Stimulated activated naive CD8-positive, alpha-beta T cell treated with anti-CD3 and anti-CD28 coated beads, Interleukin-15, Interleukin-2, amounts not matched to agents 100 ng/mL and 50 ng/mL, for 24 hours (primary cell): ENCODE measurements around the gene SYTL4.
"Not testable (repeated sequence)": the region's sequence is repeated elsewhere in the genome, so short reads cannot be mapped to it uniquely, and the experiment has no call there.

Experiments used
- H3K27ac Mint-ChIP-seq: one replicate; pipeline ENCODE4 v1.8.0; 2021; ENCODE audit warnings: mild to moderate bottlenecking, mixed read lengths
- H3K27me3 Mint-ChIP-seq: one replicate; pipeline ENCODE4 v1.8.0; 2021; ENCODE audit warnings: mixed read lengths
- H3K36me3 Mint-ChIP-seq: one replicate; pipeline ENCODE4 v1.8.0; 2021; ENCODE audit warnings: low read depth, mixed read lengths
- H3K4me1 Mint-ChIP-seq: one replicate; pipeline ENCODE4 v1.8.0; 2021; ENCODE audit warnings: low read depth, mixed read lengths
- H3K4me3 Mint-ChIP-seq: one replicate; pipeline ENCODE4 v1.8.0; 2021; ENCODE audit warnings: mild to moderate bottlenecking, mixed read lengths
- H3K9me3 Mint-ChIP-seq: one replicate; pipeline ENCODE4 v1.8.0; 2021; ENCODE audit warnings: mixed read lengths

The SYTL4 gene

DNA sequence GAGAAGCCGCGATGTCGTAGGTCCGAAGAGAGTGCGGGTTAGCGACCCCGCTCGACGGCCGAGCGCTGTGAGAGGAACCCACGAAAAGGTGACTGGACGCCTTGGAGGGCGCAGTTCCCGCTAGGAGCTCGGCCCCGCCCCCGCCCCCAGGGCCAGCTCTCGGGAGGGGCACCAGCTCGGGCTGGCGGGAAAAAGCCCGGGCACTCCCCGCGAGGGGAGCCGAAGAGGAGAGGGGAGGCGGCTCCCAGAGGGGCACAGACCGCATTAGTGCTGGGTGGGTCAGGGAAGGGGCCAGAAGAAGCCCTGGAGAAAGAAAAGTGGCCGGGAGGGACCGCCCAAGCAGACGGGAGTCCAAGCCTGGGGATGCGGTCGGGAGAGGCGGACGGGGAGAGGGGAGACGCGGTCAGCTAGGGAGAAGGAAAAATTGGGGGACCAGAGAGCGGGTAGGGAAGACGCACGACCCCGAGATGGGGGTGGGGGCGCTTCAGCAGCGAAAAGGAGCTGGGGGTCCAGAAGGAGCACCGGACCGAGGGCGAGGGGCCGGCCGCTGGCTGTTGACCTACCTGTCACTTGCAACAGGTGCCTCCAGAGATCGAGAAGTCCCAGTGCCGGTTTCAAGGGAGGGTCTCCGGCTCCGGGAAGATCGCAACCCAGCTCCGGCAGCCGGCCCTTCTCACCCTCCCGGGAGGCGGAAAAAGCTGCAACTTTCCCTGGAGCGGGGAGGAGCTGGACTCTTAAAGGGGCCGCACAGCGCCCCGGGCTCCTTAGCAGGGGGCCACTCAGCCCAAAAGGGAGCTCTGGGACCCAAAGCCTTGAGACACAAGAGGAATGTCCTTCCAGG lies at the start of gene SYTL4:
SYTL4 (minus strand) TSS at position 681 of the 841 bp plus-strand sequence. CDS start 30,084 bp downstream, outside the sequence.
- Mint-ChIP-seq H3K9me3 (no peaks in the 10 kb centered on the region), H3K4me1 (no peaks in the 10 kb centered on the region), H3K36me3 (no peaks in the 10 kb centered on the region), H3K27ac (no peak within 1 kb of the TSS), H3K4me3 (peak within 1 kb of the TSS; percentile 13), H3K27me3 (peaks cover 48% of the 10 kb centered on the region)

DNA sequence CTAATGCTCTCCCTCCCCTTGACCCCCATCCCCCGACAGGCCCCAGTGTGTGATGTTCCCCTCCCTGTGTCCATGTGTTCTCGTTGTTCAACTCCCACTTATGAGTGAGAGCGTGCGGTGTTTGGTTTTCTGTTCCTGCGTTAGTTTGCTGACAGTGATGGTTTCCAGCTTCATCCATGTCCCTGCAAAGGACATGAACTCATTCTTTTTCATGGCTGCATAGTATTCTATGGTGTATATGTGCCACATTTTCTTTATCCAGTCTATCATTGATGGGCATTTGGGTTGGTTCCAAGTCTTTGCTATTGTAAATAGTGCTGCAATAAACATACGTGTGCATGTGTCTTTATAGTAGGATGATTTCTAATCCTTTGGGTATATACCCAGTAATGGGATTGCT lies 37.5 kb upstream of the SYTL4 start:
- not testable (repeated sequence) for H3K36me3 Mint-ChIP-seq, H3K4me1 Mint-ChIP-seq, H3K27ac Mint-ChIP-seq, H3K4me3 Mint-ChIP-seq, H3K9me3 Mint-ChIP-seq
- H3K27me3 Mint-ChIP-seq, result peaks cover 30% of the 10 kb centered on the region

DNA sequence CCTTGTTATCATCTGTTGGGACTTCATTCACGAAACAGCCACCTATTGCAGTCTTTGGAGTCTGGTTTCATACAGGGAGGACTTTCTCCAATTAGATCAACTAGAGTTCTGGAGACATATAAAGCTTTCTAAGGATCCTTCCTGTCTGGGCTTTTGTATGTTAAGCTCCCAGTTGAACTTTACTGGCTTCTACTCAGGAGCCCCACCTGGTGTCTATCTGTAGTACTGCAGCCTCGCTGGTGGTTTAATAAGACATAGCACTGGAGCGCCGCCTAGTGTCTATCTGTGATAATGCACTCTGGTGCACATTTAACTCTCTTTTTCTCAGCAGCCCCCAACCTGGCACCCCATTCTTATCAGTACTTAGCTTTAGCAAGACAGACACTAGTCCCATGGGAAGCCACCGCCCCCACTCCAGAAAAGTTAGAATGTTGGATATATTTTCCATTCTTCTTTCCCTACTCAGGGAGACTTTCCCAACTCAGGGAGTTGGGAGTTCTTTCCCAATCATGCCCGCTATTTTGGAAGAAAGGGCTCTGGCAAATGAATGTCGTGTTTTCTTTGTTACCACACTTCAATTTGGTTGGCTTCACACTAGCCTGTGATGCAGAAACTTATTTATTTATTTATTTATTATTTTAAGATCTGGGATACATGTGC lies 36.9 kb upstream of the SYTL4 start:
- H3K27me3 Mint-ChIP-seq, result peaks cover 28% of the 10 kb centered on the region
- H3K9me3 Mint-ChIP-seq, result no peaks in the 10 kb centered on the region

DNA sequence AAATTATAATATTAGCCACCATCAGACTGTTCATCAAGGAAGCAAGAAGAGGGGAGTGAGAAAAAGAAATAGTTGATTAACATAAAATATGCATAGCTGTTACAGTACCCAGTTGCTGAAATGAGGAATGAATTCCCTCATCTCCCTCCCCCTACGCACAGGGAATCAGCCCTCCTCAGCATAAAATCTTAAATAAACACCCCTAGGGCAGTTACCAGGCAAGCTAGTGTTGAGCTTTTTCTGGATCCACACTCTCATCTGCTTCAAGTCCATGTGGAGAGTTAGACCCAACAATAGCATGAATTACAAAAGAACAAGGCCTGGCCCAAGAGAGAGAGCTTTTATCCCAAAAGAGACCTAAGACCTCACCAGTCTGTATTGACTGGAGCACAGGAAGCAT lies 19.0 kb upstream of the SYTL4 start:
- H3K9me3 Mint-ChIP-seq, result no peaks in the 10 kb centered on the region
- H3K27me3 Mint-ChIP-seq, result peaks cover 17% of the 10 kb centered on the region
- H3K27ac Mint-ChIP-seq, result no peak overlapping the region
- H3K4me3 Mint-ChIP-seq, result no peak overlapping the region
- H3K36me3 Mint-ChIP-seq, result no peaks in the 10 kb centered on the region
- H3K4me1 Mint-ChIP-seq, result no peaks in the 10 kb centered on the region

More for the DNA sequence above, 36.9 kb upstream of the SYTL4 start:
- no peaks in the 10 kb centered on the region for H3K4me1 Mint-ChIP-seq
- H3K36me3 Mint-ChIP-seq, result no peaks in the 10 kb centered on the region
- H3K4me3 Mint-ChIP-seq, result no peak overlapping the region
- H3K27ac Mint-ChIP-seq, result no peak overlapping the region

DNA sequence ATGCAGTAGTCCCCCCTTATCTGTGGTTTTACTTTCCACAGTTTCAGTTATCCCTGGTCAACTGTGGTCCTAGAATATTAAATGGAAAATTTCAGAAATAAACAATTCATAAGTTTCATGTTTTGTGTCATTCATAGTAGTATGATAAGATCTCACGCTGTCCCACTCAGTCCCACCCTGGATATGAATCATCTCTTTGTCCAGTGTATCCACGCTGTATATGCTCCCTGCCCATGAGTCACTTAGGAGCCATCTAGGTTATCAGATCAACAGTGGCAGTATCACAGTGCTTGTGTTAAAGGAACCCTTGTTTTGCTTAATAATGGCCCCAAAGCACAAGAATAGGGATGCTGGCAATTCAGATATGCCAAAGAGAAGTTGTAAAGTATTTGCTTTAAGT lies 16.2 kb upstream of the SYTL4 start:
- Mint-ChIP-seq H3K27me3 (peaks cover 22% of the 10 kb centered on the region), H3K4me3 (no peak overlapping the region), H3K4me1 (no peaks in the 10 kb centered on the region), H3K27ac (no peak overlapping the region), H3K36me3 (no peaks in the 10 kb centered on the region), H3K9me3 (no peaks in the 10 kb centered on the region)

DNA sequence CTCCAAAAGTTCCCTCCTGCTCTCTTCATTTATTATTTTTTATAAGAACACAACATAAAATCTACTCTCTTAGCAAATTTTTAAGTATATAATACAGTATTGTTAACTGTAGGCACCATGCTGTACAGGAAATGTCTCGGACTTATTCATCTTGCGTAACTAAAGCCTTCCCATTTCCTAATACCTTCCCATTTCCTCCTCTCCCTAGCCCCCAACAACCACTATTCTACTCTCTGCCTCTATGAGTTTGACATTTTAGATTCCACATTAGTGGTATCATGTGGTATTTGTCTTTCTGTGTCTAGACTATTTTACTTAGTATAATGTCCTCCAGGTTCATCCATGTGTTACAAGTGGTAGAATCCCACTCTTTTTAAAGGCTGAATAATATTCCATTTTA lies 15.8 kb upstream of the SYTL4 start:
- H3K36me3 Mint-ChIP-seq, result no peaks in the 10 kb centered on the region
- no peak overlapping the region for H3K4me3 Mint-ChIP-seq
- no peaks in the 10 kb centered on the region for H3K9me3 Mint-ChIP-seq
- no peaks in the 10 kb centered on the region for H3K4me1 Mint-ChIP-seq
- peaks cover 22% of the 10 kb centered on the region for H3K27me3 Mint-ChIP-seq
- no peak overlapping the region for H3K27ac Mint-ChIP-seq

DNA sequence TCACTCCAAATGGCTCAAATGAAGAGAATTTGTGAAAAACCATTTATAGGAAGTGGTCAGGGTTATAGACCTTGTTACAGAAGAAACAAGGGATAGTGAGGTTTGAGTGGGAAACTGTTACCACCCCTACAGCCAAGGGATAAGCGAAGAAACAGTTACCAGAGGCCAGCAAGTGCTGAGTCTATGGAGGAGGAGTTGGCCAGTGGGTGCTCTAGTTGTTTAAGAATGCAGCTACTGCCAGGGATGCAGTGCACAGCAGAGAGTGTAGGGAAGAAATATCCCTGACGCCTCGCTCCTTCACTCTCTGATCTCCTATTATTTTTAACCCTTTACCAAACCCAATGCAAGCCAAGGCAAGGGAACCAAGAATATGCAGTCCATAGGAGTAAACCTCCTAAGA lies 15.2 kb upstream of the SYTL4 start:
- Mint-ChIP-seq H3K9me3 (no peaks in the 10 kb centered on the region), H3K36me3 (no peaks in the 10 kb centered on the region), H3K27me3 (peaks cover 18% of the 10 kb centered on the region), H3K27ac (no peak overlapping the region), H3K4me3 (no peak overlapping the region), H3K4me1 (no peaks in the 10 kb centered on the region)

DNA sequence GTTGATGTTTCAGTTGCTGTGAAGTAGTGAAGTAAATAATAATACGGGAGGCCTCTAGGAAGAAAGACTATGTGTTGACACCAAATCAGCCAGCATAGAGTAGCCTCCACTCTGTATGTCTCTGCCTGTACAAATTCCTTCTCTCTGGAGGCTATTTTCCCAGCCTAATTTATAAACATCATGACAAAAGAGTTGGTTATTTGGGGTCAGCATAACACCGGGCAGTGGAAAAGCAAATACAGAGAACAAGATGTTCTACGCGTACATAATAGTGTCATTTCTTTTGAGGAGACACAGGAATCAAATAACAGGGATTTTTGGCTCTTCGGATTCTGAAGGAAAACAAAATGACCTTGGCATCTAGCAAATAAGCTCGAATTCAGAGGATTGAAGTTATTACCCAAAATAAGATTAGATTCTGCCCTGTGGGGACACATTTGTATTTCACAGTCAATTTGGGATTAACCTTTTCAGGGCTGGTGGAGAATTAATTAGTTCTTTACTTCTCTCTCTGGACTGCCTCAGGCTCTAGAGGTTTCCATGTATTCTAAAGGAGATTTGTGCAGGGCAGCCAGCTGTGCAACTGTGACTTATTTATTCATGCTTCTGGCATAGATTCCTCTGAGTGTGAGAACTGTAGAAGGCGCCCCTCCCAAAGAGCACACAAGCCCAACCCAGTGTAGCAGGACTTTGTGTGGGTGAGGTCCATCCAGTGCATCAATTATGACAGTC lies 14.1 kb upstream of the SYTL4 start:
- Mint-ChIP-seq H3K27me3 (peaks cover 18% of the 10 kb centered on the region), H3K27ac (no peak overlapping the region), H3K9me3 (no peaks in the 10 kb centered on the region), H3K4me1 (no peaks in the 10 kb centered on the region), H3K4me3 (no peak overlapping the region), H3K36me3 (no peaks in the 10 kb centered on the region)

DNA sequence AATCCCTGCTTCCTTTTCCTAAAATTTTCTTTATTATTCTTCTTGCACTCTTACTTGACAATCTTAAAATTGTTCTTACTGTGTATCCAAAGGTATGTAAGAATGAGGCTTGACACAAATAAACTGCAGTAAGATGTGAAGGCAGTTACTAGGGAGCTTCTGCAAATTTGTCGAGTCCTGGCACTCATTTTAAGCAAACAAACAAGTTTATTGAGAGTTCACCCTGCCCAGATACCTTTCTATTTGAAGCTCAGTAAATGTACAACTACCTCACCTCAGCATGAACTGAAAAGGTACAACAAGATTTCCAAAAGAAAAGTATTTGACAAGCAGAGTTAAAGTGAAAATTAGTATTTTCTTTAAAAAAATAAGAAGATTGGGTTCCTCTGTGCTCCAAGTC lies 13.3 kb upstream of the SYTL4 start:
- no peak overlapping the region for H3K4me3 Mint-ChIP-seq

DNA sequence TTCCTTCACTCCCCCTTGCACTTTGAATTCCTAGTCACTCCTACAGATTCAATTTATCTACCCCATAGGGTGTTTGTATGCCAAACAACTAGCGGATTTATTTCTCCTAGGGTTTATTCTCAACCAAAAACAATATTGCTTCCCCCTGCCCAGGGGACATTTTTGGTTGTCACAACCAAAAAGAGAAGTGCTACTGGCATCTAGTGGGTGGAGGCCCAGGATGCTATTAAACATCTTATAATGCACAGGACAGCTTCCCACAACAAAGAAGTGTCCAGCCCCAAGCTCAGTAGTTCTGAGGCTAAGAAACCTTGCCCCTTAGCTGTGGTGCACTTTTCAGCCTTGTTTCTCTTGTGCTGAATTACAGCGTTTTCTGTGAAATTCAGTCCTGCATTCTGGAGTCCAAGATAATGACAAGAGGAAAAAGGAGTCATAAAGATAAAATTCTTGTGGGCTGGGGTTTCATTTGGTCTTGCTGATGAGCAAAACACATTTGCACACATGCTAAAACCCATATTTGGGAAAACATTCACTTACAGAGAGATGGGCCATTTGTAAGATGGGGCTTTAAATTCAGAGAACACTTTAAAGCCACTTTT lies 11.2 kb upstream of the SYTL4 start:
- H3K27ac Mint-ChIP-seq, result no peak overlapping the region
- no peaks in the 10 kb centered on the region for H3K36me3 Mint-ChIP-seq
- H3K4me3 Mint-ChIP-seq, result no peak overlapping the region
- H3K9me3 Mint-ChIP-seq, result no peaks in the 10 kb centered on the region
- peaks cover 17% of the 10 kb centered on the region for H3K27me3 Mint-ChIP-seq
- no peaks in the 10 kb centered on the region for H3K4me1 Mint-ChIP-seq

More for the DNA sequence above, 13.3 kb upstream of the SYTL4 start:
- no peak overlapping the region for H3K27ac Mint-ChIP-seq
- H3K4me1 Mint-ChIP-seq, result no peaks in the 10 kb centered on the region
- peaks cover 14% of the 10 kb centered on the region for H3K27me3 Mint-ChIP-seq
- H3K9me3 Mint-ChIP-seq, result no peaks in the 10 kb centered on the region
- H3K36me3 Mint-ChIP-seq, result no peaks in the 10 kb centered on the region

DNA sequence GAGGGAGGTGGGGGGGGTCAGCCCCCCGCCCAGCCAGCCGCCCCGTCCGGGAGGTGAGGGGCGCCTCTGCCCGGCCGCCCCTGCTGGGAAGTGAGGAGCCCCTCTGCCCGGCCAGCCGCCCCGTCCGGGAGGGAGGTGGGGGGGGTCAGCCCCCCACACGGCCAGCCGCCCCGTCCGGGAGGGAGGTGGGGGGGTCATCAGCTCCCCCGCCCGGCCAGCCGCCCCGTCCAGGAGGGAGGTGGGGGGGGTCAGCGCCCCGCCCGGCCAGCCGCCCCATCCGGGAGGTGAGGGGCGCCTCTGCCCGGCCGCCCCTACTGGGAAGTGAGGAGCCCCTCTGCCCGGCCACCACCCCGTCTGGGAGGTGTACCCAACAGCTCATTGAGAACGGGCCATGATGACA lies 7.9 kb downstream of the SYTL4 start:
- not testable (repeated sequence) for H3K36me3 Mint-ChIP-seq, H3K9me3 Mint-ChIP-seq, H3K4me1 Mint-ChIP-seq, H3K27ac Mint-ChIP-seq, H3K4me3 Mint-ChIP-seq
- H3K27me3 Mint-ChIP-seq, result peaks cover 20% of the 10 kb centered on the region

DNA sequence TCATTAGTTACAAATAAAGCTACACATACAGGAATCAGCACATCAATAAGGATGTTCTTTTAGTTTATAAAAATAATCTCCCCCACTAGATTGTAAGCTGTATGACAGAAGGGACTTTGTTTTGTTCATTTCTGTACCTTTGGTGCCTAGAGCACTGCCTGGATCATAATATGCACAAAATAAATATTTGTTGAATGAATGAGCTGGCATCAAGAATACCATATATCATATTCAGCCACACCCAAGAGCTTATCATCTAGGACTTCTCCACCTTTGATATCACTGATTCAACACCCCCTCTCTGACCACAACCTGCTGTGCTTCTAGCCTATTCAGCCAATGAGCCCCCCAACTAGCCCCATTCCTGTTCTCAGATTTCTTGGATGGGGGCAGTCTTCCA lies 10.6 kb downstream of the SYTL4 start:
- no peak overlapping the region for H3K27ac Mint-ChIP-seq

DNA sequence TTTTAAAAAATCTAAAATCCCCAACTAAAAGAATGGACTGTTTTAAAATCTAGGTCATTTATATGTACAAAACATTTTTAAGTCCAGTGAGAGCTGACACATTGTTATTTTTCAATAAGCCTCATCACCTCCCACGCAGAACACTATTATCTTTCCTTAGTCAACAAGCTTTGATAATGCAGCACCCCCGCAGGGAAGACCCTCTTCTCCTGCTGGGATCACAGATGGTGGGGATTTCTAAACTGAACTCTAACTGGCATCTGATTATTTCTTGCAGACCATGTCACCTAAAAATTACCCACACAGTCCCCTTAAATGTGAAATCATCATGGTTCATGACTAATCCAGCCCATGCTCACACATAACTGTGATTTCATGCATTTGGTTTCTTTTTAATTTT lies 11.6 kb downstream of the SYTL4 start:
- Mint-ChIP-seq H3K4me3 (no peak overlapping the region), H3K36me3 (no peaks in the 10 kb centered on the region), H3K4me1 (no peaks in the 10 kb centered on the region), H3K9me3 (no peaks in the 10 kb centered on the region), H3K27me3 (peaks cover 8% of the 10 kb centered on the region), H3K27ac (no peak overlapping the region)

More for the DNA sequence above, 10.6 kb downstream of the SYTL4 start:
- no peaks in the 10 kb centered on the region for H3K9me3 Mint-ChIP-seq
- peaks cover 11% of the 10 kb centered on the region for H3K27me3 Mint-ChIP-seq
- H3K4me3 Mint-ChIP-seq, result no peak overlapping the region
- H3K36me3 Mint-ChIP-seq, result no peaks in the 10 kb centered on the region
- H3K4me1 Mint-ChIP-seq, result no peaks in the 10 kb centered on the region

DNA sequence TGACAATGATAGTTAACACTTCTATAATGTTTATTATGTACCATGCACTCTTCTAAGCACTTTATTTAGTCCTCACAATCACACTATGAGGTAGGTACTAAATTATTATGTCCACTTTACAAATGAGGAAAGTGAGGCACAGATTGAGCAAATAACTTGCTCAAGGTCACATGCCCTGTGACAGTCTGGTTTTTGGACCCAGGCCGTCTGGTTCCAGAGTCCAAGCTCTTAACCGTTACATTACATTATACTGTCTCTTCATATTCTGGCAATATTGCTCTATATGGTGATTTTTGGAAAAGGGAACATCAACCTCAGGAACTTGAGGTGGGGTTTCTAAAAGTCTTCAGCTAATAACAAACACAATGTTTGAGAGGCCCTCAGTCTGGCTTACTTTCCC lies 12.8 kb downstream of the SYTL4 start:
- H3K4me3 Mint-ChIP-seq, result no peak overlapping the region
- H3K9me3 Mint-ChIP-seq, result no peaks in the 10 kb centered on the region
- H3K4me1 Mint-ChIP-seq, result no peaks in the 10 kb centered on the region
- H3K36me3 Mint-ChIP-seq, result no peaks in the 10 kb centered on the region
- no peak overlapping the region for H3K27ac Mint-ChIP-seq
- H3K27me3 Mint-ChIP-seq, result peaks cover 5% of the 10 kb centered on the region

DNA sequence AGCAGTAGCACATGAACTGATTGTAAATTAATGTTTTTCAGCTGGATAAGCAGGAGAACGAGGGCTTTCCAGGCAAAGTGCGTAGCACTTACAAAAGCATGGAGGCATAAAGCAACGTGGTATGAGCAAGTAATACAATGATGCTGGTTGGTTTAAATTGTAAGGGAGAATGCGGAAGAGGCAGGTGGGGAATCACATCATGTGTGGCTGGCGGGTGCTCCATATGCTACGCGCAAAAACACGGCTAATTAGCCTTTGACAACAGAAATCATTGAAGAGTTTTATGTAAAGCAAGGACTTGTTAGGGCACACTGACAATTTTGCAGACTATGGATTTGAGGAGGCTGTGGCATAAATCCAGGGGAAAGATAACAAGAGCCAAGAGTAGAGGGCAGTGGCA lies 14.6 kb downstream of the SYTL4 start:
- Mint-ChIP-seq H3K36me3 (no peaks in the 10 kb centered on the region), H3K9me3 (no peaks in the 10 kb centered on the region), H3K27me3 (peaks cover 5% of the 10 kb centered on the region), H3K27ac (no peak overlapping the region), H3K4me1 (no peaks in the 10 kb centered on the region), H3K4me3 (no peak overlapping the region)
